ENCODE measurements around the gene ZNF207. TPM values are rescaled to one million over a fixed set of nuclear protein-coding genes. Genes with fewer than 3 reads are reported as not detected.

Gene ZNF207
- total and polyA plus RNA-seq, 2 of the 8 experiments (the other 6 are each of a cell fraction or from before 2014, with no cell fraction given): 268 to 286 TPM

GRCh38 chr17:32385121-32385520, 35.2 kb downstream of the ZNF207 start:
- no peak overlapping the region for H3K9ac ChIP-seq (replicated peaks in 1 of 4; ENCODE audit: extremely low read depth in 1 of 4, low read depth in 3 of 4, low read length in 3 of 4)
- H3K4me2 ChIP-seq (ENCODE audit: insufficient read depth in 1 of 2, low read depth in 2 of 2, low read length in 2 of 2): no peak overlapping the region
- no peak overlapping the region for H2BK15ac ChIP-seq (ENCODE audit: low read length)
- H2BK20ac ChIP-seq (ENCODE audit: low read length): no peak overlapping the region
- no peaks in the 10 kb centered on the region for H3K23me2 ChIP-seq (ENCODE audit: low read depth, low read length)
- no peaks in the 10 kb centered on the region for H3K27me3 ChIP-seq (replicated peaks in 1 of 4; ENCODE audit: control insufficient read depth in 3 of 4, extremely low read depth in 1 of 4, insufficient read depth in 3 of 4, low read length in 3 of 4)
- FAIRE-seq (no peak), DNase-seq (ENCODE audit: low read depth in 1 of 2, low spot score in 2 of 2) (no peak)
- H3K18ac ChIP-seq (ENCODE audit: extremely low read depth, low read length): no peak overlapping the region
- H3K79me1 ChIP-seq (ENCODE audit: low read depth, low read length): no peaks in the 10 kb centered on the region
- no peak overlapping the region for H2BK5ac ChIP-seq (ENCODE audit: low read depth, low read length)
- ChIA-PET POLR2A (ENCODE audit: partially characterized antibody) (interaction anchor here (0.8 to 2.7 kb wide), 7 partner anchors 11 to 60 kb away, joined by 3 to 10 read pairs (median 5); partner anchors contain the start of gene PSMD11), CTCF (ENCODE audit: partially characterized antibody) (no interaction called here)
- H2BK120ac ChIP-seq (replicated peaks; ENCODE audit: low read depth, low read length): no peak overlapping the region
- no peak overlapping the region for H4K5ac ChIP-seq (ENCODE audit: insufficient read length, low read depth, low read length)
- no peak overlapping the region for H3K23ac ChIP-seq (ENCODE audit: insufficient read length)
- WGBS, 2 experiments (ENCODE audit: extremely low coverage in 1 of 2, insufficient coverage in 1 of 2, insufficient read length in 1 of 2, insufficient replicate concordance in 2 of 2, low coverage in 1 of 2, low lambda C conversion rate in 2 of 2, missing lambda C conversion rate in 1 of 2): 94% methylated on average over 7 of the region's 7 CpGs; no CpG with 5 or more reads in 1 of the 2 experiments
- H3K4me3 ChIP-seq (ENCODE audit: extremely low read depth in 1 of 4, insufficient read depth in 2 of 4, low read depth in 3 of 4, low read length in 4 of 4): no peak overlapping the region
- H3K9me3 ChIP-seq (ENCODE audit: insufficient read depth in 2 of 2, low read depth in 1 of 2, low read length in 1 of 2): no peaks in the 10 kb centered on the region
- H3K4ac ChIP-seq (replicated peaks; ENCODE audit: insufficient read length, low read depth, low read length): no peak overlapping the region
- no peak overlapping the region for H2AK5ac ChIP-seq (ENCODE audit: low read depth, low read length)
- H2BK12ac ChIP-seq (ENCODE audit: low read depth, low read length): no peak overlapping the region
- H3K4me1 ChIP-seq (replicated peaks in 1 of 4; ENCODE audit: control insufficient read depth in 3 of 4, insufficient read depth in 4 of 4, low read length in 3 of 4): no peaks in the 10 kb centered on the region
- H3K36me3 ChIP-seq (ENCODE audit: control insufficient read depth in 2 of 4, insufficient read depth in 4 of 4, low read length in 3 of 4): peaks cover 0 to 23% (median 7%) of the 10 kb centered on the region in 4 experiments; a peak in 5 of 8 replicates
- H4K20me1 ChIP-seq (replicated peaks in 1 of 2; ENCODE audit: control insufficient read depth in 1 of 2, insufficient read depth in 2 of 2, low read length in 2 of 2): no peaks in the 10 kb centered on the region
- H4K8ac ChIP-seq (ENCODE audit: extremely low read depth, insufficient read depth, low read length): no peak overlapping the region
- no peak overlapping the region for H2AFZ ChIP-seq (ENCODE audit: low read length)
- no peak overlapping the region for H3K56ac ChIP-seq (replicated peaks; ENCODE audit: insufficient read length, low read depth, low read length)
- no peak overlapping the region for H4K91ac ChIP-seq (replicated peaks; ENCODE audit: insufficient read length, low read length)
- no peaks in the 10 kb centered on the region for H3K79me2 ChIP-seq (ENCODE audit: control insufficient read depth in 1 of 2, insufficient read depth in 2 of 2, low read length in 2 of 2)
- no peak overlapping the region for H3K27ac ChIP-seq (ENCODE audit: low read depth, low read length)
- no peak overlapping the region for H3K14ac ChIP-seq (ENCODE audit: insufficient read length)
- TF ChIP-seq NANOG (IDR thresholded peaks at IDR 0.05; ENCODE audit: insufficient read depth, low read depth, low read length, poor library complexity, severe bottlenecking): no peak
- TF ChIP-seq EP300 (IDR thresholded peaks at IDR 0.05; ENCODE audit: borderline replicate concordance in 1 of 2, low read depth in 2 of 2, low read length in 2 of 2): no peak
- no peak for TF ChIP-seq TCF12 (IDR thresholded peaks at IDR 0.05; ENCODE audit: low read depth, low read length)
- no peak for TF ChIP-seq SP4 (IDR thresholded peaks at IDR 0.05; ENCODE audit: low read length)
- TF ChIP-seq RNF2 (IDR thresholded peaks at IDR 0.05; ENCODE audit: borderline replicate concordance, low read depth, low read length, missing control alignments, poor library complexity, severe bottlenecking): no peak
- TF ChIP-seq CEBPB (IDR thresholded peaks at IDR 0.05; ENCODE audit: low read depth, low read length): no peak
- TF ChIP-seq POLR2A (IDR thresholded peaks at IDR 0.05; ENCODE audit: control extremely low read depth in 1 of 2, low read depth in 2 of 2, low read length in 2 of 2): no peak
- no peak for TF ChIP-seq HDAC2 (IDR thresholded peaks at IDR 0.05; ENCODE audit: borderline replicate concordance in 1 of 2, low read depth in 2 of 2, low read length in 2 of 2)
- no peak for TF ChIP-seq SAP30 (IDR thresholded peaks at IDR 0.05; ENCODE audit: insufficient read depth, insufficient replicate concordance, low read length)
- no peak for TF ChIP-seq USF2 (IDR thresholded peaks at IDR 0.05; ENCODE audit: low read length)
- no peak for TF ChIP-seq MAFK (IDR thresholded peaks at IDR 0.05; ENCODE audit: low read depth, low read length)
- no peak for TF ChIP-seq ZNF274 (IDR thresholded peaks at IDR 0.05; ENCODE audit: borderline replicate concordance, extremely low read depth, low read length)
- TF ChIP-seq TBP (IDR thresholded peaks at IDR 0.05; ENCODE audit: low read depth, low read length): no peak
